ENCODE data around the gene GLIPR2.

DNA sequence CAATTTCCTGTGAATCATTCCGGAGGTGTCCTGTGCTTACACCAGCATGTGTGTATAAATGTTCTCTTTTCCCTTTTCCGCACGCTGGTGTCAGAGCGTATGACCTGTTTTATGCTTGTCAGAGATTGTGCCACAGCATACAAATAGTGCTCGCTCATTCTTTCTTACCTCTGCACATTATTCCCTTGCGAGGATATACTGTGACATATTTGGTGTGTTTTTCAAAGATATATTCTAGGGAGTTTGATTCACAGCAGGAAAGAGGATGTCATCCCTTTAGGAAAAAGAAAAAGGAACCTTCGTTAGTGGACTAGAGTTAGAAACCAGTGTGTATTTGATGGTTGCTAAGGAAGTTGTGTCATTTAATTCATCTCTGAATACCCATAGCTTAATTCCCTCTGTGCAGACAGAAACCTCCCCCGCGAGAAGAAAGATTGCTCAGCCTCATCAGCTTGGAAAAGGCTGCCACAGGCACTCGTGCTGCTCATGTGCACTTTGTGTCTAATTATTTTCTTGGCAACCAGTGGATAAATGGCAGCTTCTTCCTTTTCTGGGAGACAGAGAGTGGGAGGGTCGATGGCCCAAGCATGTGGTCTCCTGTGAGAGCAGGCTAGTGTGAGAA is 17.9 kb downstream of the GLIPR2 start:
- TF ChIP-seq SMC3 (IDR thresholded peaks at IDR 0.05; ENCODE audit: low read depth, low read length) (no peak), POLR2A (IDR thresholded peaks at IDR 0.05; ENCODE audit: low read depth, low read length) (no peak), RAD21 (IDR thresholded peaks at IDR 0.05; ENCODE audit: low read length) (no peak), CEBPB (IDR thresholded peaks at IDR 0.05; ENCODE audit: low read depth, low read length) (no peak)
- TF ChIP-seq, protein P1, sequence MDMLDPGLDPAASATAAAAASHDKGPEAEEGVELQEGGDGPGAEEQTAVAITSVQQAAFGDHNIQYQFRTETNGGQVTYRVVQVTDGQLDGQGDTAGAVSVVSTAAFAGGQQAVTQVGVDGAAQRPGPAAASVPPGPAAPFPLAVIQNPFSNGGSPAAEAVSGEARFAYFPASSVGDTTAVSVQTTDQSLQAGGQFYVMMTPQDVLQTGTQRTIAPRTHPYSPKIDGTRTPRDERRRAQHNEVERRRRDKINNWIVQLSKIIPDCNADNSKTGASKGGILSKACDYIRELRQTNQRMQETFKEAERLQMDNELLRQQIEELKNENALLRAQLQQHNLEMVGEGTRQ (IDR thresholded peaks at IDR 0.05; ENCODE audit: low read depth, low read length) = no peak
- TF ChIP-seq, protein P2, sequence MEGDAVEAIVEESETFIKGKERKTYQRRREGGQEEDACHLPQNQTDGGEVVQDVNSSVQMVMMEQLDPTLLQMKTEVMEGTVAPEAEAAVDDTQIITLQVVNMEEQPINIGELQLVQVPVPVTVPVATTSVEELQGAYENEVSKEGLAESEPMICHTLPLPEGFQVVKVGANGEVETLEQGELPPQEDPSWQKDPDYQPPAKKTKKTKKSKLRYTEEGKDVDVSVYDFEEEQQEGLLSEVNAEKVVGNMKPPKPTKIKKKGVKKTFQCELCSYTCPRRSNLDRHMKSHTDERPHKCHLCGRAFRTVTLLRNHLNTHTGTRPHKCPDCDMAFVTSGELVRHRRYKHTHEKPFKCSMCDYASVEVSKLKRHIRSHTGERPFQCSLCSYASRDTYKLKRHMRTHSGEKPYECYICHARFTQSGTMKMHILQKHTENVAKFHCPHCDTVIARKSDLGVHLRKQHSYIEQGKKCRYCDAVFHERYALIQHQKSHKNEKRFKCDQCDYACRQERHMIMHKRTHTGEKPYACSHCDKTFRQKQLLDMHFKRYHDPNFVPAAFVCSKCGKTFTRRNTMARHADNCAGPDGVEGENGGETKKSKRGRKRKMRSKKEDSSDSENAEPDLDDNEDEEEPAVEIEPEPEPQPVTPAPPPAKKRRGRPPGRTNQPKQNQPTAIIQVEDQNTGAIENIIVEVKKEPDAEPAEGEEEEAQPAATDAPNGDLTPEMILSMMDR (conservative IDR thresholded peaks at IDR 0.05; ENCODE audit: low read depth, low read length) = no peak
